OCI-LY7 (cell line): ENCODE data around the gene ADGRD2.

Source experiments
- CTCF ChIP-seq: fragments of 200-600 bp; sonication (generic); conservative IDR thresholded peaks from 2 replicates; pipeline ENCODE4 v1.5.1; 2014; ENCODE audit warnings: mild to moderate bottlenecking, antibody characterized with exemption, low read length, moderate library complexity, mixed read lengths
- EZH2phosphoT487 ChIP-seq: fragments of 200-600 bp; sonication (generic); IDR thresholded peaks from 2 replicates; pipeline ENCODE4 v1.6.1; 2018; ENCODE audit warnings: low read depth, borderline replicate concordance, mild to moderate bottlenecking, mixed run types, antibody characterized with exemption, low read length, moderate library complexity, mixed read lengths

- TF ChIP-seq CTCF = no peak
- TF ChIP-seq EZH2phosphoT487 = no peak
Measured at GRCh38 chr9:124481115-124481514, 30.9 kb downstream of the ADGRD2 start.
